ENCODE measurements around the gene CCDC88A. TPM values are rescaled to one million over a fixed set of nuclear protein-coding genes. Genes with fewer than 3 reads are reported as not detected.
A peak's percentile ranks its signal among the peaks of the same experiment; 100 is the strongest.
"Not testable (repeated sequence)": the region's sequence is repeated elsewhere in the genome, so short reads cannot be mapped to it uniquely, and the experiment has no call there.

The CCDC88A gene, protein sequence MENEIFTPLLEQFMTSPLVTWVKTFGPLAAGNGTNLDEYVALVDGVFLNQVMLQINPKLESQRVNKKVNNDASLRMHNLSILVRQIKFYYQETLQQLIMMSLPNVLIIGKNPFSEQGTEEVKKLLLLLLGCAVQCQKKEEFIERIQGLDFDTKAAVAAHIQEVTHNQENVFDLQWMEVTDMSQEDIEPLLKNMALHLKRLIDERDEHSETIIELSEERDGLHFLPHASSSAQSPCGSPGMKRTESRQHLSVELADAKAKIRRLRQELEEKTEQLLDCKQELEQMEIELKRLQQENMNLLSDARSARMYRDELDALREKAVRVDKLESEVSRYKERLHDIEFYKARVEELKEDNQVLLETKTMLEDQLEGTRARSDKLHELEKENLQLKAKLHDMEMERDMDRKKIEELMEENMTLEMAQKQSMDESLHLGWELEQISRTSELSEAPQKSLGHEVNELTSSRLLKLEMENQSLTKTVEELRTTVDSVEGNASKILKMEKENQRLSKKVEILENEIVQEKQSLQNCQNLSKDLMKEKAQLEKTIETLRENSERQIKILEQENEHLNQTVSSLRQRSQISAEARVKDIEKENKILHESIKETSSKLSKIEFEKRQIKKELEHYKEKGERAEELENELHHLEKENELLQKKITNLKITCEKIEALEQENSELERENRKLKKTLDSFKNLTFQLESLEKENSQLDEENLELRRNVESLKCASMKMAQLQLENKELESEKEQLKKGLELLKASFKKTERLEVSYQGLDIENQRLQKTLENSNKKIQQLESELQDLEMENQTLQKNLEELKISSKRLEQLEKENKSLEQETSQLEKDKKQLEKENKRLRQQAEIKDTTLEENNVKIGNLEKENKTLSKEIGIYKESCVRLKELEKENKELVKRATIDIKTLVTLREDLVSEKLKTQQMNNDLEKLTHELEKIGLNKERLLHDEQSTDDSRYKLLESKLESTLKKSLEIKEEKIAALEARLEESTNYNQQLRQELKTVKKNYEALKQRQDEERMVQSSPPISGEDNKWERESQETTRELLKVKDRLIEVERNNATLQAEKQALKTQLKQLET (N-terminal part only)
- 1 to 10 TPM; 1.4 to 8.9 (median 2.0) TPM for polyA plus RNA-seq

DNA sequence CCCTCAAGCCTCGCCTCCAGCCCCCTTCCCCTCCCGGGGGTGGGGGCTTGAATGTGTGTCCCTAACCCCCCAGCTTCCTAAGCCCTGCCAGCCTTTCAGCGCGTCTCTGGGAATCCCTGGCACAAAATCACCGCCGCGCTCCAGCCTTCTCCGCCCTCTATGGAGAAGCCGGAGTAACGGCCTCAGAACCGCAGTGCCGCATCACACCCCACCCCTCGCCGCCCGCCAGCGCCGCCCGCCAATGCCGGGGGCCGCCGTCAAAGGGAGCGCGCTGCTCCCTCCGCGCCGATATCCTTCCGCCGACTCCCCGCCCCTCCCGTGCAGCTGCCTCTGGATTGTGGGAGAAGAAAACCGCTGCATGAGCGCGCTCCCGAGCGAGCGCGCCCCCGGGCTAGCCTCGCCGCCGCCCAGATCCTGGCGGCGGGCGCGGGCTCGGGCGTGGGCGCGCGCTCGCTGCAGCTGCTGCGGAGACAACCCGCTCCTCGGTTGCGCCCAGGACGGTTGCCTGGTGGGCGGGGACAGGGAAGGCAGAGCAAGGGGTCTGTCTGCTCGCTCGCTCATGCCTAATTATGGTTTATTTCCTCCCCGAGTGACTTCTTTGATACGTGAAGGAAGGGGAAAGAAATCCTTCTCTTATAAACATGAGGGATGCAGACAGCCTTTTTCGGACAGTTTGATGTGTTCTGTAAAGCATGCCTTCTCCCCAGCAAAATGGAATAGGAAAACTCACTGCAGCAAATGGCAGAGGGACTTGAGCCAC, at the start of gene CCDC88A:
CCDC88A (minus strand) TSS at position 178 of the 760 bp plus-strand sequence. CDS start 777 bp downstream, outside the sequence.
- Mint-ChIP-seq H3K27ac (peak within 1 kb of the TSS; percentile 78 to 94 (median 90)), H3K36me3 (no peaks in the 10 kb centered on the region), H3K4me1 (peaks cover 34 to 44% of the 10 kb centered on the region in 2 donors), H3K27me3 (ENCODE audit: low read depth in 3 of 3) (peaks cover 6 to 16% (median 13%) of the 10 kb centered on the region in 3 donors), H3K9me3 (no peaks in the 10 kb centered on the region), H3K4me3 (peak within 1 kb of the TSS; percentile 90 to 99 (median 96))
- DNase-seq = peak; percentile 82 to 87 (median 86)

DNA sequence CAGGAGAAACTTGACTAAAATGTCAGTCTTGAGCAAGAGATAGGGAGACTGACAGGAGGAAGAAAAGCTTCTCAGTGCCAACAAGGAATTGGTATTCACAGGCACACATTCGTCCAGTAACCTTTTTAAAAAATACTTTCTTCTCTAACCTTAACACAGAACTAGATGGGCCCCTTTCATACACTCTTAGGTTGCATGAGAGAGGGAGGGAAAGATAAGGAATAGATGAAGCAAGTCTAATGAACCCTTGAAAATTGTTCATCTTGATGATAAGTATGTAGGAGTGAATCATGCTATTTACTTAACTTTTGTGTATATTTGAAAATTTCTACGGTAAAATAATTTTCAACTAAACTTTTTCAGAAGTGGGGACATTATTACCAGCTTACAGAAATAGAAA, 42.0 kb upstream of the CCDC88A start:
- no peak for DNase-seq
- H3K36me3 Mint-ChIP-seq = no peaks in the 10 kb centered on the region
- peaks cover 0 to 5% (median 0%) of the 10 kb centered on the region in 6 donors for H3K9me3 Mint-ChIP-seq
- H3K27ac Mint-ChIP-seq = no peak overlapping the region
- H3K4me1 Mint-ChIP-seq = no peaks in the 10 kb centered on the region
- H3K27me3 Mint-ChIP-seq (ENCODE audit: low read depth in 3 of 3) = peaks cover 2 to 20% (median 3%) of the 10 kb centered on the region in 3 donors
- no peak overlapping the region for H3K4me3 Mint-ChIP-seq

DNA sequence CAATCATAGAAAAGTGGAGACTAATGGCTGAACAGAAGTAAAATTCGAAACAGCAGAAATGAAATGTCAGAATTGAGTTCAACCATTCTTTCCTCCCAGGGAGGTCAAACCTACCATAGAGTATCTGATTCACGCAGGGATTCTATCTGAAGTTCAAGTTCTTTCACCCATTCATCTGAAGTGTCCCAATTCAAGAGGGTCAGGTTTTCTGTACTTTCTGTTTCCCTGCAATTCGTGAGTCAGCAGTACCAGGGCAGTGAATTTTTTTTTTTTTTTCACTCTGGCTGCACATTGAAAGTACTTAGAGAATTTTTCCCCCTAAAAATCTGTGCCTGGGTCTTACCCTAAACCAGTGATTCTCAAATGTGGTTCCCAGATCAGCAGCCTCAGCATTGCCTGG, 40.9 kb upstream of the CCDC88A start:
- Mint-ChIP-seq H3K36me3 (no peaks in the 10 kb centered on the region), H3K27me3 (ENCODE audit: low read depth in 3 of 3) (peaks cover 0 to 20% (median 3%) of the 10 kb centered on the region in 3 donors), H3K27ac (no peak overlapping the region), H3K4me3 (no peak overlapping the region), H3K4me1 (no peaks in the 10 kb centered on the region), H3K9me3 (peaks cover 0 to 5% (median 0%) of the 10 kb centered on the region in 6 donors)
- no peak for DNase-seq

DNA sequence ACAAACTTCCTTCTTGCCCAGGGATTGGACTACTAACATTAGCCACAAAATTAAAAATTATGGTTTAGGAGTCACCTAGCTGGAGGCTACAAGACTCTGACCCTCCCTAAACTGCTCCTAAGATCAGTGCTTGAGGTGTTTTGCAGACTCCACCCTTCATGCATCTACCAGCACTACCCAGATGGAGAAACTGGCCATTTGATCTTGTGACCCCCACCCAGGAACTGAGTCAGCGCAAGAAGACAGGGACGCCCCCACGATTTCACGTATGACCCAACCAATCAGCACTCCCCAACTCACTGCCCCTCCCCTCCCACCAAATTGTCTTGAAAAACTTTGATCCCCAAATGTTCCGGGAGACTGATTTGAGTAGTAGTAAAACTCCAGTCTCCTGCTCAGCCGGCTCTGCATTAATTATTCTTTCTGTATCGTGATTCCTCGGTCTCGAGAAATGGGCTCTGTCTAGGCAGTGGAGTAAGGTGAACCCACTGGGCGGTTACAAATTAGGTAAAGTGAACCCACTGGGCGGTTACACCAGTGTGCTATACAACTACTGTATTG, 40.1 kb upstream of the CCDC88A start:
- Mint-ChIP-seq H3K9me3 (peaks cover 0 to 3% (median 0%) of the 10 kb centered on the region in 6 donors), H3K27me3 (ENCODE audit: low read depth in 3 of 3) (peaks cover 0 to 19% (median 3%) of the 10 kb centered on the region in 3 donors), H3K36me3 (no peaks in the 10 kb centered on the region), H3K27ac (no peak overlapping the region), H3K4me1 (no peaks in the 10 kb centered on the region), H3K4me3 (no peak overlapping the region)
- DNase-seq = no peak

DNA sequence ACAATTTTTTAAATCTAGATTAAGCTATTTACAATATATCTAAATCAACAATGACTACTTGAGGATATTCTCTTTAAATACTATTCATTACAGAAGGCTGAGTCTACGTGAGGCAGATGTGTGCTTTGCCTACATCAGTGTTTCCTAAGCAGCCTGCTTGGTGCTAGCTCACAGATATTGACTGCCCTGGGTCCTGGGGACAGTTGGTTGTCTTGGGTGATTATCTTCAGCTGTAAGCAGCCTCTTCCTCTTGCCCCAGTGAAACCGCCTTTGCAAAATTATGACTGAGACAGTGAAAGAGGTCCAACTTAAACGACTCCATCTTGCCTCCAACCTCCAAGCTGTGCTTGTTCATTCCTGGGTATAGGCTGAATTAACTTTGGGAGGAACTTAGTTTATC, 39.6 kb upstream of the CCDC88A start:
- Mint-ChIP-seq H3K4me3 (no peak overlapping the region), H3K9me3 (peaks cover 0 to 2% (median 0%) of the 10 kb centered on the region in 6 donors), H3K4me1 (no peaks in the 10 kb centered on the region), H3K27me3 (ENCODE audit: low read depth in 3 of 3) (peaks cover 0 to 17% (median 2%) of the 10 kb centered on the region in 3 donors), H3K27ac (no peak overlapping the region), H3K36me3 (no peaks in the 10 kb centered on the region)
- no peak for DNase-seq

DNA sequence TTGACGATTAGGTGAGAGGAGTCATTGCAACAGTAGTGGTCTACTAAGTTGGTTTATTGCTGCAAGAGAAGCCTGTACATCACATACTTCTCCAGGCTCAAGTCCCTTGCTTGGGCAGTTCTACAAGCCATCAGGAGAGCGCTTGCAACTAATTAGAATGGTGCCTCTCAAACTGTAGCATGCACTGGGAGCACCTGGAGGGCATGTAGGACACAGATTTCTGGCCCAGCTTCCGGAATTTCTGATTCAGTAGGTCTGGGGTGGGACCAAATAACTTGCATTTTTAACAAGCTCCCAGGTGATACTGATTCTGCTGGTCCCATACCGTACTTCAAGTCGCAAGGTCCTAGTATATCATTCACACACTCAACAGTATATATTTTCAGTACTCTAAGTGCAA, 34.5 kb upstream of the CCDC88A start:
- no peak overlapping the region for H3K27ac Mint-ChIP-seq
- no peaks in the 10 kb centered on the region for H3K36me3 Mint-ChIP-seq
- no peak for DNase-seq
- H3K27me3 Mint-ChIP-seq (ENCODE audit: low read depth in 3 of 3) = no peaks in the 10 kb centered on the region
- H3K9me3 Mint-ChIP-seq = no peaks in the 10 kb centered on the region
- H3K4me3 Mint-ChIP-seq = no peak overlapping the region
- no peaks in the 10 kb centered on the region for H3K4me1 Mint-ChIP-seq

DNA sequence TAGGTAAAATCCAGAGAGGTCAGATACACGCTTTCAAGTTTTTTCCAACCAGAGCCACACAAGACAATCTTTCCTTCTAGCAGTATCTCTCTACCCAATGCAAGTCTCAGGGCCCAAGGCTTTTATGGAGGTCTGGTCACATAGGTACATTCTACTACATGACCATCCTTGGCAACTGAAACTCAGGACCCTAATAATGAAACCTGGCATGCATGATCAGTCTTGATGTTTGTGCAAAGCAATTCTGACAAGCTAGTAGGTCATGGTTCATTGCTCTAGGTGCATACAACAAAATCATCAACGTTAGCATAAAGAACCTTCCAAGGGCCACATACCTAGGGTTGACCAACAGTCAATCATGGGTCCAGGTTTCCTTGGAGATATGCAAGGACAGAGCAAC, 33.2 kb upstream of the CCDC88A start:
- Mint-ChIP-seq H3K27me3 (ENCODE audit: low read depth in 3 of 3) (no peaks in the 10 kb centered on the region), H3K4me1 (no peaks in the 10 kb centered on the region), H3K4me3 (no peak overlapping the region), H3K27ac (no peak overlapping the region), H3K9me3 (no peaks in the 10 kb centered on the region), H3K36me3 (no peaks in the 10 kb centered on the region)
- DNase-seq = no peak

DNA sequence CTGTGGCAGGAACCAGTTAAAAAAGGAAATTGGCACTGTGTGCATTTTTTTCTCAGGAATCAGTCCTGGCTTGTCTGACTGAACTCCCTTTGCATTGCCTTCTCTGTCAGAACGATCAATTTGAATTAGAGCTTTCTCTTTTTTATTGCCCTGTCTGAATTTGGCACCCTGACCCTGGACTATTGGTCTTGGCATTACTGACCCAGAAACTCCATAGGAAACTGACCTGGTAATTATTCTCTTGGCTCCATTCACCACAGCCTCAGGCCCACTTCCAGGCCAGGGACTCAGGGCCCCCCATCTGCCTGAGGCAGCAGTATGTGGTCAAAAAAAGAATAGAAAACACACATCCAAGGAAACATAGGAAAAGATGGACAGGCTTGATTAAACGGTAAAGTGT, 32.0 kb upstream of the CCDC88A start:
- no peak overlapping the region for H3K4me3 Mint-ChIP-seq
- H3K4me1 Mint-ChIP-seq = no peaks in the 10 kb centered on the region
- peak overlapping the region in 1 of 6 donors; percentile 19 for H3K27ac Mint-ChIP-seq
- H3K9me3 Mint-ChIP-seq = no peaks in the 10 kb centered on the region
- no peaks in the 10 kb centered on the region for H3K36me3 Mint-ChIP-seq
- no peak for DNase-seq
- H3K27me3 Mint-ChIP-seq (ENCODE audit: low read depth in 3 of 3) = no peaks in the 10 kb centered on the region

DNA sequence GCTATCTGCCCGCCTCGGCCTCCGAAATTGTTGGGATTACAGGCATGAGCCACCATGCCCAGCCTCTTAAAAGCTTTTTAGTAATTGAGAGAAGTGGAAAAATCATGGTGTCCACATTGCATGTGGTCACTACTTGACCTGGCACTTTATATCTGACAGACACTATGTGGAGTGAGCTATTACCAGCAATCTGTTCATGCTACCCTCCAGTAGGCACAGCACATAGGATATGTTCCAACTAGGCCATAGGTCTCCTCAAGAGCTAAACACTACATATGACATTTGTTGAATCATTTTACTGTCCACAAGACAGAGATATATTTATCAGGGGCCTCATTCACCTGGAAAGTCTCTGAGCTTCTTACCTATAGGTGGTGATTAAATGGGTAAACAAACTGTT, 30.4 kb upstream of the CCDC88A start:
- not testable (repeated sequence) for H3K27ac Mint-ChIP-seq; H3K27me3 Mint-ChIP-seq (ENCODE audit: low read depth in 3 of 3); H3K4me3 Mint-ChIP-seq; H3K9me3 Mint-ChIP-seq; H3K36me3 Mint-ChIP-seq; H3K4me1 Mint-ChIP-seq; DNase-seq

DNA sequence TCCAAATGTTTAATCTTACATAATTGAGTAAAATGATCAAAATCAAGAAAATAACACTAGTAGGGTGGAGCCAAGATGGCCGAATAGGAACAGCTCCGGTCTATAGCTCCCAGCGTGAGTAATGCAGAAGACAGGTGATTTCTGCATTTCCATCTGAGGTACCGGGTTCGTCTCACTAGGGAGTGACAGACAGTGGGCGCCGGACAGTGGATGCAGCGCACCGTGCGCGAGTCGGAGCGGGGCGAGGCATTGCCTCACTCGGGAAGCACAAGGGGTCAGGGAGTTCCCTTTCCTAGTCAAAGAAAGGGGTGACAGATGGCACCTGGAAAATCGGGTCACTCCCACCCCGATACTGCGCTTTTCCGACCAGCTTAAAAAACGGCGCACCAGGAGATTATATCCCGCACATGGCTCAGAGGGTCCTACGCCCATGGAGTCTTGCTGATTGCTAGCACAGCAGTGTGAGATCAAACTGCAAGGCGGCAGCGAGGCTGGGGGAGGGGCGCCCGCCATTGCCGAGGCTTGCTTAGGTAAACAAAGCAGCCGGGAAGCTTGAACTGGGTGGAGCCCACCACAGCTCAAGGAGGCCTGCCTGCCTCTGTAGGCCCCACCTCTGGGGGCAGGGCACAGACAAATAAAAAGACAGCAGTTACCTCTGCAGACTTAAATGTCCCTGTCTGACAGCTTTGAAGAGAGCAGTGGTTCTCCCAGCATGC, 22.5 kb upstream of the CCDC88A start:
- H3K27me3 Mint-ChIP-seq (ENCODE audit: low read depth in 3 of 3); DNase-seq; H3K4me1 Mint-ChIP-seq; H3K27ac Mint-ChIP-seq; H3K36me3 Mint-ChIP-seq; H3K4me3 Mint-ChIP-seq; H3K9me3 Mint-ChIP-seq: not testable (repeated sequence)

DNA sequence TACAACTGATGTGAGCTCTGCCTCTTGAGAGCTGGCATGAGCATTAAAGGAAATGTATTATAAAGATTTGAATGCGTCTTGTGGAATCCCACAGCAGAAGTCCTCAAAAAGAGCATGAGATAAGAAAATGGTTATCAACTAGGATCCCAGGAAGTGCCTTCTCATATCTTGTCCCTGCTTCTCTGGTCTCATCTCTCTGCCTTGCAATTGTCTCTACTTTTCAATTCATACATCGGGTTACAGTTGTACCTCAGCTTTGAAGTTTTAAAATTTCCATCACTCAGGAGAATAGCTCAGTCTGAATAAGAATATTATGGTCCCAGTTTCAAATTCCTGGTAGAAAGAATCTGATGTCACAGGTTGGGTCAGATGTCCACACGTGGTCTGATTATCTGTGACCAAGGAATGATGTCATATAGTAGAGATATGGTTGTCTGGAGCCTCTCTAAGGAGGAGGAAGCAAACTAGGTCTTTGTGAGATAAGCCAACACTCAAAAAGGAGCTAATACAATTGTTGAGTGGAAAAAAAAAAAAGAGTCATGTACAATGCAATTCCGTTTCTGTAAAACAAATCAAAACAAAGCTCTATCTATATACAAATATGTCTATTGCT, 21.7 kb upstream of the CCDC88A start:
- H3K4me3 Mint-ChIP-seq = no peak overlapping the region
- H3K4me1 Mint-ChIP-seq = no peaks in the 10 kb centered on the region
- no peak overlapping the region for H3K27ac Mint-ChIP-seq
- H3K36me3 Mint-ChIP-seq = no peaks in the 10 kb centered on the region
- no peak for DNase-seq
- H3K9me3 Mint-ChIP-seq = no peaks in the 10 kb centered on the region
- H3K27me3 Mint-ChIP-seq (ENCODE audit: low read depth in 3 of 3) = peaks cover 1 to 7% (median 2%) of the 10 kb centered on the region in 3 donors

DNA sequence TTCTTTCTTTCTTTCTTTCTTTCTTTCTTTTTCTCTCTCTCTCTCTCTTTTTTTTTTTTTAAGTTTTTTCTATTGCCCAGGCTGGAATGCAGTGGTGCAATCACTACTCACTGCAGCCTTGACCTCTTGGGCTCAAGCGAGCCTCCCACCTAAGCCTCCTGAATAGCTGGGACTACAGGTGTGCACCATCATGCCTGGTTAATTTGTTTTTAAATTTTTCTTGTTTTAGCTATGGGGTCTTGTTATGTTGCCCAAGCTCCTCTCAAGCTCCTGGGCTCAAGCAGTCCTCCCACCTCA, 19.4 kb upstream of the CCDC88A start:
- no peaks in the 10 kb centered on the region for H3K9me3 Mint-ChIP-seq

More for the DNA sequence above, 19.4 kb upstream of the CCDC88A start:
- Mint-ChIP-seq H3K27me3 (ENCODE audit: low read depth in 3 of 3) (peaks cover 0 to 4% (median 2%) of the 10 kb centered on the region in 3 donors), H3K36me3 (no peaks in the 10 kb centered on the region), H3K4me3 (no peak overlapping the region), H3K4me1 (no peaks in the 10 kb centered on the region), H3K27ac (no peak overlapping the region)
- DNase-seq = no peak
